Nephron (organoid): Measurements from ENCODE around the gene CHL1.

Experiments
- H3K27ac Mint-ChIP-seq, 3 experiments: 2 replicates each; pipeline ENCODE4 v1.8.0; 2020; ENCODE audit warnings: mixed read lengths in 3 of 3, mild to moderate bottlenecking in 2 of 3, moderate library complexity in 1 of 3
- H3K27me3 Mint-ChIP-seq: 2 replicates; pipeline ENCODE4 v1.8.0; 2021; ENCODE audit warnings: low read depth, mild to moderate bottlenecking, moderate library complexity, mixed read lengths
- H3K36me3 Mint-ChIP-seq: 2 replicates; pipeline ENCODE4 v1.8.0; 2020; ENCODE audit warnings: low read depth, mixed read lengths
- H3K4me1 Mint-ChIP-seq: 2 replicates; pipeline ENCODE4 v1.8.0; 2020; ENCODE audit warnings: mixed read lengths
- H3K4me3 Mint-ChIP-seq, 3 experiments: 2 replicates each; pipeline ENCODE4 v1.8.0; 2020; ENCODE audit warnings: mild to moderate bottlenecking in 3 of 3, mixed read lengths in 3 of 3, moderate library complexity in 2 of 3
- H3K9me3 Mint-ChIP-seq: 2 replicates; pipeline ENCODE4 v1.8.0; 2020; ENCODE audit warnings: mixed read lengths
- CTCF ChIP-seq, 3 experiments: fragments of 200-600 bp; sonication (generic); IDR thresholded peaks; one replicate each; pipeline ENCODE4 v1.5.0; 2021; ENCODE audit warnings: antibody characterized with exemption in 3 of 3; ENCODE audit not compliant: unreplicated experiment in 3 of 3

The CHL1 gene

GRCh38 chr3:317012-317411 is 120.4 kb downstream of the CHL1 start:
- no peaks in the 10 kb centered on the region for H3K36me3 Mint-ChIP-seq
- no peak for TF ChIP-seq CTCF (IDR thresholded peaks at IDR 0.05; ENCODE audit: unreplicated experiment in 3 of 3)
- H3K9me3 Mint-ChIP-seq, result no peaks in the 10 kb centered on the region
- H3K27me3 Mint-ChIP-seq, result no peaks in the 10 kb centered on the region
- no peak overlapping the region for H3K27ac Mint-ChIP-seq
- no peak overlapping the region for H3K4me3 Mint-ChIP-seq
- H3K4me1 Mint-ChIP-seq, result no peaks in the 10 kb centered on the region

- H3K4me3 Mint-ChIP-seq, result no peak overlapping the region
- no peak overlapping the region for H3K27ac Mint-ChIP-seq
- H3K27me3 Mint-ChIP-seq, result no peaks in the 10 kb centered on the region
- H3K36me3 Mint-ChIP-seq, result no peaks in the 10 kb centered on the region
- no peaks in the 10 kb centered on the region for H3K9me3 Mint-ChIP-seq
- TF ChIP-seq CTCF (IDR thresholded peaks at IDR 0.05; ENCODE audit: unreplicated experiment in 3 of 3), result no peak
- no peaks in the 10 kb centered on the region for H3K4me1 Mint-ChIP-seq
Observed at GRCh38 chr3:318903-319302, 122.3 kb downstream of the CHL1 start.

GRCh38 chr3:324423-324822 is 127.9 kb downstream of the CHL1 start:
- no peaks in the 10 kb centered on the region for H3K36me3 Mint-ChIP-seq
- no peaks in the 10 kb centered on the region for H3K4me1 Mint-ChIP-seq
- no peaks in the 10 kb centered on the region for H3K9me3 Mint-ChIP-seq
- no peak overlapping the region for H3K27ac Mint-ChIP-seq
- H3K27me3 Mint-ChIP-seq, result no peaks in the 10 kb centered on the region
- H3K4me3 Mint-ChIP-seq, result no peak overlapping the region
- no peak for TF ChIP-seq CTCF (IDR thresholded peaks at IDR 0.05; ENCODE audit: unreplicated experiment in 3 of 3)

- H3K9me3 Mint-ChIP-seq, result no peaks in the 10 kb centered on the region
- no peaks in the 10 kb centered on the region for H3K4me1 Mint-ChIP-seq
- H3K4me3 Mint-ChIP-seq, result no peak overlapping the region
- H3K36me3 Mint-ChIP-seq, result no peaks in the 10 kb centered on the region
- no peaks in the 10 kb centered on the region for H3K27me3 Mint-ChIP-seq
- no peak overlapping the region for H3K27ac Mint-ChIP-seq
- no peak for TF ChIP-seq CTCF (IDR thresholded peaks at IDR 0.05; ENCODE audit: unreplicated experiment in 3 of 3)
Observed at GRCh38 chr3:325495-325894, 128.9 kb downstream of the CHL1 start.

GRCh38 chr3:330494-331115 is 134.0 kb downstream of the CHL1 start:
- no peak overlapping the region for H3K4me3 Mint-ChIP-seq
- no peaks in the 10 kb centered on the region for H3K4me1 Mint-ChIP-seq
- no peak overlapping the region for H3K27ac Mint-ChIP-seq
- H3K9me3 Mint-ChIP-seq, result no peaks in the 10 kb centered on the region
- H3K27me3 Mint-ChIP-seq, result no peaks in the 10 kb centered on the region
- TF ChIP-seq CTCF (IDR thresholded peaks at IDR 0.05; ENCODE audit: unreplicated experiment in 3 of 3), result no peak
- H3K36me3 Mint-ChIP-seq, result no peaks in the 10 kb centered on the region

GRCh38 chr3:331881-332280 is 135.3 kb downstream of the CHL1 start:
- Mint-ChIP-seq H3K4me3 (no peak overlapping the region), H3K9me3 (no peaks in the 10 kb centered on the region), H3K27ac (no peak overlapping the region), H3K36me3 (no peaks in the 10 kb centered on the region), H3K4me1 (no peaks in the 10 kb centered on the region), H3K27me3 (no peaks in the 10 kb centered on the region)
- TF ChIP-seq CTCF (IDR thresholded peaks at IDR 0.05; ENCODE audit: unreplicated experiment in 3 of 3), result no peak
